ENCODE data around the gene ABI3BP.

Gene ABI3BP

DNA sequence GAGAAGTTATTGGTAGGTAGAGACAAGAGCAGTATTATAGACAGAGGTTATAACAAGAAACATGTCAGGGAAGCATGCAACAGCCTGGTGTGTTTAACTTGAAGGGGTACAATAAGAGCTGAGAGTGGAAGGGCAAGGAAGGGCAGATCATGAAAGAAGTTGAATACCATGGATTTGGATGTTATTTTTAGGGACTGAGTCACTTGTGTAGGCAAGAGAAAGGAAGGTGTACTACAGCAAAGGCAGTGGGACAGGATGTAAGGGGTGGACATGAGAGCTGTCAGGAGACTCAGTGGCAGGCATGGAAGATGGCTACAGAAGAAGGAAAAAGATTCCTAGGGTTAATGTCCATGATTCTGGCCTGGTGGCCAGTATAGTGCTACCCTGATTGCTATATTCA lies 217.6 kb downstream of the ABI3BP start:
- no peak overlapping the region for H3K4me3 ChIP-seq (ENCODE audit: low read depth, low read length)
- TF ChIP-seq, protein P1, sequence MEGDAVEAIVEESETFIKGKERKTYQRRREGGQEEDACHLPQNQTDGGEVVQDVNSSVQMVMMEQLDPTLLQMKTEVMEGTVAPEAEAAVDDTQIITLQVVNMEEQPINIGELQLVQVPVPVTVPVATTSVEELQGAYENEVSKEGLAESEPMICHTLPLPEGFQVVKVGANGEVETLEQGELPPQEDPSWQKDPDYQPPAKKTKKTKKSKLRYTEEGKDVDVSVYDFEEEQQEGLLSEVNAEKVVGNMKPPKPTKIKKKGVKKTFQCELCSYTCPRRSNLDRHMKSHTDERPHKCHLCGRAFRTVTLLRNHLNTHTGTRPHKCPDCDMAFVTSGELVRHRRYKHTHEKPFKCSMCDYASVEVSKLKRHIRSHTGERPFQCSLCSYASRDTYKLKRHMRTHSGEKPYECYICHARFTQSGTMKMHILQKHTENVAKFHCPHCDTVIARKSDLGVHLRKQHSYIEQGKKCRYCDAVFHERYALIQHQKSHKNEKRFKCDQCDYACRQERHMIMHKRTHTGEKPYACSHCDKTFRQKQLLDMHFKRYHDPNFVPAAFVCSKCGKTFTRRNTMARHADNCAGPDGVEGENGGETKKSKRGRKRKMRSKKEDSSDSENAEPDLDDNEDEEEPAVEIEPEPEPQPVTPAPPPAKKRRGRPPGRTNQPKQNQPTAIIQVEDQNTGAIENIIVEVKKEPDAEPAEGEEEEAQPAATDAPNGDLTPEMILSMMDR (IDR thresholded peaks at IDR 0.05; ENCODE audit: borderline replicate concordance, insufficient read depth, low read depth, low read length): no peak

DNA sequence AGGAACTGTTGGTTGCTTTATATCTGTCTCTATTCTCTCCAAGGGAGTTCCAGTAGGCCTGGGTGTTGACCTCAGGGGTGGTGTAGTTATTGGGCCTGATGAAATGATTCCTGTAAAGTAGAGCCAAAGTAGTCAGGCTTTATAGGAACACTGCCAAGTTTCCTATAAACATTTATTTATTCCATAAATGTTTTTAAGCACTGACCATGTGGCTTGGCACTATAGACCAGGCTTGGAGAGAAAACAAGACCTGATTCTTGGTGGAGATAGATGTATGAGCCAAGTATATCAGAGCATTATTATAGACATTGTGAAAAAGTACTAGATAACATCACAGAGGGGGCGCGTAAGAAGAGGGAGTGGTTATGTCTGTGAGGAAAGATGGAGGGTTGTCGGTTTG lies 218.0 kb downstream of the ABI3BP start:
- TF ChIP-seq, protein P1 (IDR thresholded peaks at IDR 0.05; ENCODE audit: borderline replicate concordance, insufficient read depth, low read depth, low read length): no peak
- no peak overlapping the region for H3K4me3 ChIP-seq (ENCODE audit: low read depth, low read length)

DNA sequence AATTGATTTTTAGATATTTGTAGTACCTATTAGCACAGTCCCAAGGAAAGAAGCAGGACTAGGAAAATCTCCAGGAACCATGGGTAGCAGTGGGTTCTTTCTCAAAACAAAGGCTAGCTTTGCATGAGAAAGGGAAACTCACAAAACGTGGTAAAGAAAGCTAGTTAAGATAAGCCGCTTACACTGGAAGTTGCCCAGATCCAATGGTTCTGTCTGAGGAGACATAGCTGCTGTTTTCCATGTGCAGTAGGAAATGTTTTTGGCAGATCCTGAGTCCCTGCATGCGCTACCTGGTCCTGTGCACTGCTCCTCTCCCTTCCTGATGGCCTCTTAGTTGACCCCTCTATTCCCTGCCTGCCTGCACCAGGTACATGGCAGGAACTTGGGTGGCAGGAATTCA lies 223.5 kb downstream of the ABI3BP start:
- TF ChIP-seq, protein P1 (IDR thresholded peaks at IDR 0.05; ENCODE audit: borderline replicate concordance, insufficient read depth, low read depth, low read length): no peak
- no peak overlapping the region for H3K4me3 ChIP-seq (ENCODE audit: low read depth, low read length)

DNA sequence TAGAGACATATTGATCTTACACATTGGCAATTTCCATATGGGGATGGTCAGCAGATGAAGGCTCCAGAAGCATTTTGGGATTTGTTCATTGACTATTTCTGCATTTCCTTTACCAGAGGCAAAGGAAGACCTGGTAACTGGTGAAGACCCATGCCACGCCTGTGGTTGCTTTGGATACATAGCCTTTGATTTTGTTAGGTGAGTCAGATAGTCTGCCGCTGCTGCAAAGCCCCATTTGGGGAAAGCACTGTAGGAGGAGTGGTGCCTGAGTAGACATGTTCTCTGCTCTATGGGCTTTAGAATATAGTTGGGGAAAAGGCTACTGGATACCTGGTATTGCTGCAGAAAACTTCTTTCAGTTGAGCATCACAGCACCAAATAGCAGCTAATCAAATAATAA lies 227.2 kb downstream of the ABI3BP start:
- TF ChIP-seq, protein P1 (IDR thresholded peaks at IDR 0.05; ENCODE audit: borderline replicate concordance, insufficient read depth, low read depth, low read length): no peak
- H3K4me3 ChIP-seq (ENCODE audit: low read depth, low read length): no peak overlapping the region

DNA sequence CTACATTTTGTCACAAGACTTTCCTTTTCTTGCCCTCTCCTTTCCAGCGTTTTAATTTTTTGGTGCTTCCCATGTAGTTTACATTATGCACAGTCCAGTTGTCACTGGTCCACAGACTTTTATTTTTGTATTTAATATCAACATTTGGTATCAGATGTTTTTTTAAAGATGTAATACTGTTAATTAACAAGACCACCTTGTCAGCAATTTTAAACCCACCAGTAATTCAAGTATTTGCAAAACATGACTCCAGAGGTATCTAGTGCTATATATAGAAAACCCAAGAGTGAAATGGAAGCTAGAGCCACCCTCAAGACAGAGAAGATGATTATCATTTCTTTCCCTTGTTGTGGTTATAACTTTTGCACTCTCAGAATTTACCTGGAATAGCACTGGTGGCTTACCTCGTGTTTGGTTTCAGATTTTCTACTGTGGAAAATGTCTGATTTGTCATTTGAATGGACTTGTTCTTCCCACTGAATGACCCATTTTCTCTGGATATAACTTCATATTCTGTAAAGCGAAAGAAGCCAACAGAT lies 227.7 kb downstream of the ABI3BP start:
- no peak overlapping the region for H3K4me3 ChIP-seq (ENCODE audit: low read depth, low read length)
- TF ChIP-seq, protein P1 (IDR thresholded peaks at IDR 0.05; ENCODE audit: borderline replicate concordance, insufficient read depth, low read depth, low read length): no peak

DNA sequence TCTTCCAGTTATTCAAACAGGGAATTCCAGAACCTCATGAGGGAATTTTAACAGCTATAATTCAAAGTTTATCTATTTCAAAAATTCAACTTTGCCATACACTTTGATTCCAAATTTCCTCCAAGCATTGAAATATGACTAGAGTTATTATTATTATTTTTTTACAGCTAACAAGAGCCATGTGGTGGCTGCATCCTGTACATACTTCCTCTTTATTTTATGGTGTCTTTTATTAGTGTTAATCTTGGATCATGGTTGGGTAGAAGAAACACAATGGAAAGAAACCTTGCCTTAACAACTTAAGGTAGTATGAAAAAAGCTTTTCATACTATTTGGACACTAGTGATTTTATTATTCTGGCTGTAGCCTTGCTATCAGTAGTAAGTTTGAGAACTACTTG lies 231.3 kb downstream of the ABI3BP start:
- H3K4me3 ChIP-seq (ENCODE audit: low read depth, low read length): no peak overlapping the region
- TF ChIP-seq, protein P1 (IDR thresholded peaks at IDR 0.05; ENCODE audit: borderline replicate concordance, insufficient read depth, low read depth, low read length): no peak

DNA sequence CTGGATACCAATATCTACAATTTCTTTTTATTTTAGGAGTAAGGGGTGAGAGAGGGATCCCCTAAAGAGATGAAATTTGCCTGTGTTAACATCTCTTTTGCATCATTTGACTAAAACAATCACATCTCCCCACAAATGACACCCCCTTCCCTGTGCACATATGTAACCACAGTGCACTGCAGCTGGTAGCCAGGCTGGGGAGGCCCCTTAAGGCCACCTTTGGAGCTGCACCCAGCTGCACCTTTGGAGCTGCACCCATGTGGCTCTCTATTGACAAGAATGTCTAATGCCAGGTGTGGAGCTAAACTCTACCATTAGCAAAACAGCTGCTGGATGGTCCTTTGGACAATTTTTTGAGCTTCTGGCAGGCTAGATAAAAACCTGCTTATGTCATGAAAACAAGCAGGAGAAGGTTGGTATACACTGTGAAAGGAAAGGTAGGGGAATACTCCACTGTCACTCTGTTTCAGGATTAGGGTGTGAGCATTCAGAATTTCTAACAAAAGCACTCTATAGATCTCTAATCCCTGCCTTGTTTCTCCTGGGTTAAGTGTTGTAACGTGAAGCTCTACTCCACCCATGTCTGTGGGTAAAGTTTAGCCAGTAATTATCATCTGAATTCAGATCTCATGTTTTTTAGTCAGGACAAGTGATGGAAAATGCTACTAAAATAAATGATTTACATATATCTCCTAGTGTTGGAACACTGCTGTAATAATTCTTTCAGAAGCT lies 231.8 kb downstream of the ABI3BP start:
- H3K4me3 ChIP-seq (ENCODE audit: low read depth, low read length): no peak overlapping the region
- TF ChIP-seq, protein P1 (IDR thresholded peaks at IDR 0.05; ENCODE audit: borderline replicate concordance, insufficient read depth, low read depth, low read length): peak; percentile 41
